EL (cell line): ENCODE results near the gene HSD17B2.
"Not testable (repeated sequence)": the region's sequence is repeated elsewhere in the genome, so short reads cannot be mapped to it uniquely, and the experiment has no call there.

Experiments
- DNase-seq: peaks from one replicate; pipeline ENCODE4 v3.0.0-alpha.2; 2016

HSD17B2 gene

DNA sequence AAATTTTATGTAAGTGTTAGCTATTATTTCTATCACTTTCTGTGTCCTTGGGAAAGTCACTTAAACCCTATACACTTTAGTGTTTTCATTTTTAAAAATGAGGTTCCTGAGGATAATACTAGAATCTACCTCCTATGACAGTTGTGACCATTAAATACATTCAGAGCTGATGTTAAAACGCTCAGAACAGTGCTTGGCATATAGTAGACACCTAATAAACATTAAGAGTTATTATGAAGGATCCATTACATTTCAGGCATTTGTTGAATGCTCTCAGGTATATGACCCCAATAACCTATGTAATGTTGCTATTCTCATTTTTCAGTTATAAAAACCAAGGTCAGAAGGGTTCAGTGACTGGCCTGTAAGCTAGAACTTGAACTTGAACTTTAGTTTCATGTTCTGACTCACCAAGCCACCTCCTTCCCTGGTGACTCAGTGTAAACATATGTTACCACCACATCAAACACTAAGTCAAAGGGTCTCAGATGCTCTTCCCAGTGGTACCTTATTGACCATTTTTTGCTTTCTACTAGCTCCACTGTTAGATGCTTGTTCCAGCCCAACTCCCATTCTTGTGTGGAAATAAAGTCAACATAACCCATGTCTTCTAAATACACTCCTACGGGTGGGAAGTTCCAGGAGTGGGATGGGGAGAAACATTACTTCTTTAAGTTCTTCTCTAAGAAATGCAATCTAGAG, 47.6 kb downstream of the HSD17B2 start:
- peak; percentile 48 for DNase-seq

DNA sequence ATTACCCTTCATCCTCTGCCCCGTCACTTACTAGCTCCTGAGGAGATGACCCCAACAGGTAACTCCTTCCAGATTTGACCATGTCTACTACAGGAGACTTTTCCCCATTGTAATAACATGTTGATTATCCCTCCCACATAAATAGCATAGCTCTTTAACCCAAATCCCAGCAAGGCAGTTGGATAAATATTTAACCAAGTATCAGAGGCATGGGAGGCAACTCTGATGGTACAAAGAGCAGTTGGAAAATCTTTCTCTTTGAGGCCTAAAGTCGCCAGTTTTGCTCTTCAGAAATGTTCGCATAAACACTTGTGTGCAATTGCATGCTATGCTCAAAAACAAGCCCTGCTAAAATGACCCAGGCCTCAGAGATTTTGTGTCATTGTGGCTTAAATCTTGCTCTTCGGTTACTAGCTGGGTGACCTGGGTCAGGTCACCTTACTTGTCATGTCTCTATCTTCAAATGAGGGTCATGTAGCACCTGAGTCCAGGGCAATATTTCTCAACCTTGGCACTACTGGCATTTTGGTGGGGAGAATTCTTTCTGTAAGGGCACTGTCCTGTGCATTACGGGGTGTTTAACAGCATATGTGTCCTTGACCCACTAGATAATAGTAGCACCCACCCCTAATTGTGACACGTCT, 48.8 kb downstream of the HSD17B2 start:
- DNase-seq: no peak

DNA sequence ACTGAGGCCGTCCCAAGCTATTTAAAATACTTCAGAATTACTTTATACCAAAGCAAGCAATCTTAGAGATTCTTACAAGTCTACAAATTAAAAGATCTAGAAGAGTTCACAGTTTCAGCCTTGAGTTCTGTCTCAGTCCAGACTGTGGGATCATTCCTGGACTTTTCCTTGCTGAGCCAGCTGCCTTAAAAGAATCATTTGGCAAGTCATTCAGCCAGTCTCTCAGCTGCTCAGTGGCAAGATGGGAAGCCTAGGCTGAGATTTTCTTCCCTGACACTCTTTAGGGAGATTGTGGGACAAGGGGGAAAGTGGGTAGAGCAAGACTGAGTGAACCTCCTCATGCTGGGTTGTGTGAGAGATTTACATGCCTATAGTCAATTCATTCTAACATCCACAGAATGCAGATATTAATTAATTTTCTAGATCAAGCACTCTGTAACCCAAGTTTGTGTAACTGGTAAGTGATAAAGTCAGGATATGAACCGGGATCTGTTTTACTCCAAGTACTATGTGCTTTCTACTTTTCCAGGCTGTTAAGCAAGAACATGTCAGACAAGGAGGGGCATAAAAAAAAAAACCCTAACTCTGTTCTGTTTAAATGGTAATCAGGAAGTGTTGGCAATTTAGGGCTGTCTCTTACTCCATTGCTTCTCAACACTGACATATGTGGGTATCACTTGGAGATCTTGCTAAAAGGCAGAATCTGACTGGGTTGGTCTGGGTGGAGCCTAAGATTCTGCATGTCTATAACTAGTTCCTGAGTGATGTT, 50.1 kb downstream of the HSD17B2 start:
- no peak for DNase-seq

DNA sequence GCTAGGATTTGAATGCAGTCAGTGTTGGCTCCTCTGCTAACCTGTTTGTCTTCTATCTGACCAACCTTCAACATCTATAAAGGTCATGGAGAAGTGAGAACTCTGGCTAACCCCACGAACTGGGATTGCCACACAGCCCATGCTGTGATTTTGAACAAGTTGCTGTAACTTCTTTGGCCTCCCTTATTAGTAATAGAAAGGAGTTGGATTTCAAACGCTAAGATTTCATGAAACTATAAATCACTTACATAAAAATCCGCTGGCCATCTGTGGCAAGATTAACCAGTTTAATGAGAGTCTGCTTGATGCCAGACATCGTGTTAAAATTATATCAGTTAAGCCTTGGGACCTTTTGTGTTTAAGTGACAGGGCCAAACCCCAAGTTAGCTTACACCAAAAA, 53.4 kb downstream of the HSD17B2 start:
- DNase-seq: no peak

DNA sequence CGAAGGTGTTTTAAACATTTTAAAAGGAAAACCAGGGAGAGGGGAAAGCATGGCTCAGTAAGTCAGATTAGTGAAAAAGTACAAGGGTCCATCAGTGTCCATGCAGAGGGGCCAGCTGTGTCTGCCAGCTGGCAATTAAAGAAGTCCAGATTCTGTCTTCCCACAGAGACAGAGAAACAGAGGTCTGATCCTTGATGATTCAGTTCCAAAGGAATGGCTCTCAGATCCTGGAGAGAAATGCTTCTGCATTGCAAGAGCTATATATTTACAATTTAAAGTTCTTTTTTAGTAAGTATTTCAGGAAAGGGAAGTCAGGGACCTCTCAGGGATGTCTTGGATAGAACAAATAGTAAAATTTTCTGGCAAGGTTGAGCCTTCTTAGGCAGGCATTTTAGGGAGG, 56.2 kb downstream of the HSD17B2 start:
- DNase-seq: peak; percentile 49

DNA sequence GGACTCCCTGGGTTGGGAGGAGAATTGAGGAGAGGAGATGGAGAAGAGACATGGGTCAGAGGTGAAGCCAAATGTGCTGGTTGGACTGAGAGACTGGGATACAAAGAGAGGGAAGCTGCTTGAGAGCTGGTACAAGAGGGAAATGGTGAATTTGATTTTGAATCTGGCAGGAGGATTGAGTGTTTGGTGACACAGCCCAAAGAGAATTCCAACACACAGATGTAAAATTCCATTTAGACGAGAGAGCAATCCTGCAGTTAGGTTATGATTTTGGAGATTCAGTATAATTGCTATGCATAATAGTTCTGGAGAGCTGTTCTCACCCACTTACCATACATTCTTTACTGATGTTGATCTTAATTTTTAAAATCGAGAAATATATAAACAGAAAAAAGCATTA, 57.7 kb downstream of the HSD17B2 start:
- no peak for DNase-seq

DNA sequence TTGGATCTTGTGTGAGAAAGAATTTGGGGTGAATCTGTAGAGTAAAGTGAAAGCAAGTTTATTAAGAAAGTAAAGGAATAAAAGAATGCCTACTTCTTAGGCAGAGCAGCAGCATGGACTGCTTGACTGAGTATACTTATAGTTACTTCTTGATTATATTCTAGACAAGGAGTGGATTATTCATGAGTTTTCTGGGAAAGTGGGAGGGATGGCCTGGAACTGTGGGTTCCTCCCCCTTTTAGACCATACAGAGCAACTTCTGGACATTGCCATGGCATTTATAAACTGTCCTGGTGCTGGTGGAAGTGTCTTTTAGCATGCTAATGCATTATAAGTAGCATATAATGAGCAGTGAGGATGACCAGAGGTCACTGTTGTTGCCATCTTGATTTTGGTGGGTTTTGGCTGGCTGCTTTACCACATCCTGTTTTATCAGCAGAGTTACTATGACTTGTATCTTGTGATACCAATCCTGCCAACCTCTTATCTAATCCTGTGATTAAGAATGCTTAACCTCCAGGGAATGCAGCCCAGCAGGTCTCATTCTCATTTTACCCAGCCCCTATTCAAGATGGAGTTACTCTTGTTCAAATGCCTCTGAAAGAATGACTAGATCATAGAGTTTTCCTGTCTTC, 58.7 kb downstream of the HSD17B2 start:
- peak; percentile 9 for DNase-seq

DNA sequence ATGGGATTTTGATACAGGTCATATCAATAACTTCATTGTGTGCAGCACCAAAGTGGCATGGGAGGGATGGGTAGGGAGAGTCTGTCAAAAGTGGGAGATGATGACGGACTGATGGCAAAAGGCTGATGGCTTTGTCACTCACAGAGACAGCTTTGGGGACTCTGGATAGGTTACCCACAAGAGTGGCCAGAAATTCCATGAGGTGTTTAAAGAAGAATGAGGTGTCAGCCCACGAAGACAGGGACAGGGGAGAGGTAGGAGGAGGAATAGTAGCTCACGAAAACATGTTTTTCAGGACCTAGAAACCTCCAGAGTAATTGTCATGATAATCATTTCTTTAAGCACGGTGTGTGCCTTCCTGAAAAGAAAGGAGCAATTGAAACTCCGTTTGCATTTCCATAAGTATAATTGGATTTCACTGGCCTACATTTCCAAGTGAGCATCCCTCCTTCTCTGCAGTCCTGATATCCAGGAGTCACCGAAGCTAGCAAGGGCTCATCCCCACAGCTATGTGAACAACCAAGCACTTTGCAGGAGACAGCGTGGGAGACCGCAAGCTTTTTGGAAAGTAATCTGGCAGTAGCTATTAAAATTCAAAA, 60.0 kb downstream of the HSD17B2 start:
- no peak for DNase-seq

DNA sequence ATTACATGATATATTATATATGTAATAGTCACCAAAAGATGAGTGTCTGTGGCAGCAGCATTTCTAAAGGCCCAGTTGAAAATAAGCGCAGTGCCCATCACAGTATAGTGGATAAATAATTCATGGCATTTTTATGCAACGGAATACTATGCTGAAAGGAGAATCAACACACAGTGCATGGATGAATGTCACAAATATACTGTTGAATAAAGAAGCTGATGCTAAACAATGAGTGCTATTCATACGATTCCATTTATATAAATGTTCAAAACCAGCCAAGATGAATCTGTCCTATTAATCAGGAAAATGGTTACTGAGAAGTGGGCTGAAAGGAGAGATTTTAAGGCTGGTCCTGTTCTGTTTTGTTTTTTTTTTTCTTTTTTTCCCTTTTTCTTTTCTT, 61.6 kb downstream of the HSD17B2 start:
- DNase-seq: no peak

DNA sequence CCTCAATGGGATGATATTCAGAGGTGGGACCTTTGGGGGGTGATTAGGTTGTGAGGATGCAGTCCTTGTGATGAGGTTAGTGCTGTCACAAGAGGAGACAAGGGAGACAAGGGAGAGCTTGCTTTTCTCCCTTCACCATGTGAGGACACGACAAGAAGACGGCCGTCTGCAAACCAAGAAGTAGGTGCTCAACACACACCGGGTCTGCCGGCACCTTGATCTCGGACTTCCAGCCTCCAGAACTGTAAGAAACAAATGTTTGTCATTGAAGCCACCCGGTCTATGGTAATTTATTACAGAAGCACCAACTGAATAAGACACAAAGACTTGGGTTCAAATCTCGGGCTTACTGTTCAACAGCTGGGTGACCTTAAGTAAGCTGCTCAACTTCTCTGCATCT, 70.1 kb downstream of the HSD17B2 start:
- DNase-seq: no peak

DNA sequence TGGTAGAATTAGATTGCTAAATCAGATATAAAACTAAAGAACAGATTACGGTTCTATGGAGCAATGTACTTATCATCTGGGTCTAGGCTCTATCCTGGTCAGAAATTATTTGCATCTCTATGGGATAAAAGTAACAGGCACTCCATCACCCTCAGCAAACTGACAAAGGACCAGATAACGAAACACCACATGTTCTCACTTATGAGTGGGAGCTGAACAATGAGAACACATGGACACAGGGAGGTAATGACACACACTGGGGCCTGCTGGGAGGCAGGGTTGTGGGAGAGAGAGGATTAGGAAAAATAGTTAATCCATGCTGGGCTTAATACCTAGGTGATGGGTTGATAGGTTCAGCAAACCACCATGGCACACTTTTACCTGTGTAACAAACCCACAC, 73.0 kb downstream of the HSD17B2 start:
- DNase-seq: no peak

DNA sequence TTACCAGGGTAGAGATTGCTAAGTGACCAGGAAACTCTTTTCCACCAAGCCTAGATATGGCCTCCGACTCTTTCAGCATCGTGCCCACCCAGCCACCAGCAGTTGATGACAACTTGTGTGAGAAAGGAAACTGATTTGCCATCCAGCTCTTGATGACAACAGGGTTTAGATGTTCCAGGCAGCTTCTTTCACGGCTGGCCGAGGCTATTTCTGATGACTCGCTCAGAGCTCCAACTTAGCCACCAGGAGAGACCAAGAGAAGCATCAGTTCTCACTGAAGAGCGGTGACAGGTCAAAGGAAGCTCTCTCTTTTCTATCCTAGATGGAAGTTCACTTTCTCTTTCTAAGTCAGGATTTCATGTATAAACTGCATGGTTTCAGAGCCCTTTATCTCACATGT, 73.7 kb downstream of the HSD17B2 start:
- peak; percentile 7 for DNase-seq

DNA sequence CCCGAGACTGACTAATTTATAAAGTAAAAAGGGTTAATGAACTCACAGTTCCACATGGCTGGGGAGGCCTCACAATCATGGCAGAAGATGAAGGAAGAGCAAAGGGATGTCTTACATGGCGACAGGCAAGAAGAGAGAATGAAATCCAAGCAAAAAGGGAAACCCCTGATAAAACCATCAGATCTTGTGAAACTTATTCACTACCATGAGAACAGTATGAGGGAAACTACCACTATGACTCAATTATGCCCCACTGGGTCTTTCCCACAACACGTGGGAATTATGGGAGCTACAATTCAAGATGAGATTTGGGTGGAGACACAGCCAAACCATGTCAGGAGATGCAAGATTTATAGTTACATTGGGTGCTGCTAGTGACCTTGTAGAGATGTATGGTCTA, 74.2 kb downstream of the HSD17B2 start:
- DNase-seq: not testable (repeated sequence)

DNA sequence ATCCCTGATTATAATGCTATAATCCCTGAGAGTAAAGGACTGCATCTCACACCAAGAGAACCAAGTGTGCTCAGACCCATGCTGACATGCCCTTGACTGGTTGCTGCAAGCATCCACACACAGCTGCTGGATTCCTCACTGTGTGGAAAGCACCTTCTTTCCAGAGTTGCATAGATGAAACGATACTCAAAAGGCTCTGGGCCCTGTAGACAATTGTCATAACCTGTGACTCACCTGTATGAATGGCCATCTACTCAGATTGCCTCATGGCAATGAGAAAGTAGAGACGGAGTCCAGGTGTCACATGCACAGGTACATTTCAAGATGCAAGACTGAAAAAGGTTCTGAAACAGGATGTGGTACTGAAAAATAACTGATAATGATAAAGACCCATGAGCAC, 76.9 kb downstream of the HSD17B2 start:
- DNase-seq: no peak

DNA sequence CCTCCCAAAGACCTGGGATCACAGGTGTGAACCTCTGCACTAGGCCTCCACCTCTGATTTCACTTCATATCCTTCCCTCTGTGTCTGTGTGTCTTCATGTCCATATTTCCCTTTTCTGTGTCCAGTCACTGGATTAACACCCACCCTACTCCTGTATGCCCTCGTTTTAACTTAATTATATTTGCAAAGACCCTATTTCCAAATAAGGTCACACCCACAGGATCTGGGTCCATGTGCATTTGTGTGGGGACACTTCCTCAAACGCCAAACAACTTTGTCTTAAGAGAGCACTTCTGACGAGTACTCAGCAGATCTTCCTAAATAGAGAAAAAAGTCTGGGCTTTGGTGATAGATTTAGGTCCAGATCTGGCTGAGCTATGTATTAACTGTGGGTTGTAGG, 78.7 kb downstream of the HSD17B2 start:
- no peak for DNase-seq

DNA sequence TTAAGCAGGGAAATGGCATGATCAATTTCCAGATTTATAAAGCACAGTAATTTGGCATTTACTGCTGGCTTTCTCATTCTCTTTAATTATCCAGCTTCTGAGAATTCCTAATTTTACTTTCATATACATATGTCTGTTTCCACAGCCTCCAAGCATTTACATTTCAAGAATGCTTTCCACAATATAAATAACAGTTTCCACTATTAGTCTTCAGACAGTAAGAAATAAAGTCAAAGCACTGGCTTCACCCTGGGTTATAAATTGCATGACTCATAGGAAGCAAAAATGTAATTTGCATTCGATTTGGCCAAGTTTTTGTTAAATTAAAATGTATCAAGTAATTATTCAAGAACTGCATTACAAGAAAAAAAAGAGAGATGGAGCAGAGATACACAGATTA, 81.5 kb downstream of the HSD17B2 start:
- DNase-seq: no peak

DNA sequence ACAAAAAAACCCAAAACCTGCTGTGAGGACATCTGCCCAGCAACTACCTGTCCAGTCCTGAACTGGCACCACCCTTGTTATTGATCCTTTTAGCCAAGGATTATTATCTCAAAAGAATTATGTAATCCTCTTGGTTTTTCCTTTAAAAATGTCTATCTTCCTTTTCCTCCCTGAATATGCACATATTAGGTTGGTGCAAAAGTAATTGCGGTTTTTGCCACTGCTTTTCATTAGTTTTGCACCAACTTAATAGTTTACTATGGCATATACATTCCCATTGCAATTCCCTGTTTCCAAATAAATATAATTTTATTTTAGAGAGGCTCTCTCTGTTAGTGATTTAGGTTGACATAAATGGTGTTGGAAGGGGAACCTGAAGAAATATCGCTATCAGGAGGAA, 83.7 kb downstream of the HSD17B2 start:
- no peak for DNase-seq

DNA sequence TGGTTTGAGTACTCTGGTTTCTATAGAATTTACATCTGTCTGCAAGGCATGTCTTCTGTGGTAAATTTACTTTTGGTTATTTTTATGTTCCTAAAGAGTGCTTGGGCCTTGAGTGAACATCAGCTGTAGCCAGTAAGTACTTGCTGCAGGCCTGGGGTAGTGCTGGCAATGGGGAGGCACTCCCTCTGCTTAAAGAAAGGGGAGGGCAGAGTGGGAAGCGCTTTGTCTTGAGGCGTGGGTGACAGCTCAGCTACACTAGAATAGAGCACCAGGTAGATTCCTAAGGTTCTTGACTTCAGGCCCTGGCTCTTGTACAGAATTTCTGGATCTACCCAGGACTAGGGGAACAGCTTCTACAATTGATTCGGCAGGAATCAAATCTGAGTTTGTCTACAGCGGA, 84.4 kb downstream of the HSD17B2 start:
- DNase-seq: no peak

DNA sequence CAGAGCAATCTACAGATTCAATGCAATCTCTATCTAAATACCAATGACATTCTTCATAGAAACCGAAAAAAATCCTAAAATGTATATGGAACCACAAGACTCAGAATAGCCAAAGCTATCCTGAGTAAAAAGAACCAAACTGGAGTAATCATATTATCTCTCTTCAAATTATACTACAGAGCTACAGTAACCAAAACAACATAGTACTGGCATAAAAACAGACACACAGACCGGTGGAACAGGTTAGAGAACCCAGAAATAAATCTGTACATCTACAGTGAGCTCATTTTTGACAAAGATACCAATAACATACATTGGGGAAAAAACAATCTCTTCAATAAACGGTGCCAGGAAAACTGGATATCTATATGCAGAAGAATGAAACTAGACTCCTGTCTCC, 89.6 kb downstream of the HSD17B2 start:
- DNase-seq: no peak

DNA sequence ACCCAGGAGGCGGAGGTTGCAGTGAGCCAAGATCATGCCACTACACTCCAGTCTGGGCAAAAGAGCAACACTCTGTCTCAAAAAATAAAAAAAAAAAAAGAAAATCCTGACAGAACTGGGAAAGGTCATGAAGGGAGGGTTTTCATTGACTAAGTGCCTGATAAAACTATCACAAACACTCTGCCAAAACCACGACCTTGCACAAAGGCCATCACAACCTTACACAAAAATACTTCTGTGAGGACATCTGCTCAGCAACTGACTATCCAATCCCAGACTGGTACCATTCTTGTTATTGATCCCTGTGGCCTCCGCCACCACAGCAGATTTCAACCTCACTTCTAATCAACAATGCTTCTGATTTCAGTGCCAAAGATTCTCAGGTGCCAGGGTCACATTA, 94.8 kb downstream of the HSD17B2 start:
- no peak for DNase-seq

DNA sequence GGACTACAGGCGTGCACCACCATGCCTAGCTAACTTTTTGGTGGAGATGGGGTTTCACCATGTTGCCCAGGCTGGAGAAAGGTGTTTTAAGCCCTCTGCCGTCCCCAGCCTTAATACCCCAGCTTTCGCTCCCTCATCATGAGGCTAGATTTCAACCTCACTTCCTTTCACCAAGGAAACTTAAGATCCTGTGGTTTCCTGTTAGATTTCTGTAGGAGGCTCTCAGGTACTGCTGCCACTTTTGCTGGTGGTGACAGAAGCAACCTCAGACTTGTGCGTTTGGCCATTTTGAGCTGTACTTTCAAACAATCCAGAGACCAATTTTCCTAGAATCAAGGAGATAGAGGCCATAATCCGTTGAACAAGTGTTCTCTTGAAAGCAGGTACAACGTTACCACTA, 98.7 kb downstream of the HSD17B2 start:
- DNase-seq: no peak

DNA sequence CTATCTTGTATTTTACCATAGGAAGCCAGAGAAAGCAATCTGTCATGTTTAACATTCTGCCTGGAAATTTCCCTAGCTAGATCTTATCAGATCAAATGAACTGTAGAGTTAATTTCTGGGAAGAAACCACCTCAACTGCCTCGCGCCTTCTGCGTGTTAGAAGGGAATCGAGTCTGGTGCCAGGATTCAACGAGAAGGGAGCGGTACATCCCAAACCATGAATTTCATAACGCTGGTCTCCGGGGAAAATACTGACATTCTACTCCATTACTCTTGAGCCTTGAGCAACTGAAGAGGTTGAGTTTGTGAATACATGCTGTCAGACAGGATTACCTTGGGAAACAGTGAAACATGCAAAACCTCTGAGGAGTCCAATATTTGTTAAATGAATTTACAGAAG, 99.8 kb downstream of the HSD17B2 start:
- no peak for DNase-seq

DNA sequence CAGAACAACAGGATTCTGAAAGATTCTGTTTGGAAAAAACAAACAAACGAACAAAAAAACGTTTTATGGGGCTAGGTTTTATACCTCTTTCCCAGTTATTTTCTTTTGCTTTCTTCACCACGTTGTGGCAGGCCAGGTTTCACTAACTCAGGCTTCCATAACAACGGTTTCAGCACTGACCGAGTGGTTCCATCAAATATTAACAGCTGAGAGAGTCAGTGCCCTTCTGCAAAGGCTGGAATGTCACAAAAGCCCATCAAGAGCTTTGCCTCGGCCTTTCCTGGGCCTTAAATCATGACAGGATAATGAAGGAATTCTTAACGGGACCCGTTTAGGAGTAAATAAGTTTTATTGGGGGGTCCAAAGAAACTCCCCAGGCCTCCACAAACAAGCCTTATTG, 100.8 kb downstream of the HSD17B2 start:
- DNase-seq: no peak
